MG63 (cell line): ENCODE measurements around the gene SLC35E3. TPM values are rescaled to one million over a fixed set of nuclear protein-coding genes. Genes with fewer than 3 reads are reported as not detected.
A peak's percentile ranks its signal among the peaks of the same experiment; 100 is the strongest.
"Not testable (repeated sequence)": the region's sequence is repeated elsewhere in the genome, so short reads cannot be mapped to it uniquely, and the experiment has no call there.

Source experiments
- DNase-seq: peaks from one replicate; pipeline ENCODE4 v3.0.0-alpha.2; 2020
- H3K27me3 ChIP-seq: fragments of 250-450 bp; sonication (Bioruptor Pico); 2 replicates; pipeline ENCODE4 v1.5.1; 2020; ENCODE audit warnings: mild to moderate bottlenecking, moderate library complexity
- H3K36me3 ChIP-seq: fragments of 250-450 bp; sonication (Bioruptor Pico); 2 replicates; pipeline ENCODE4 v1.5.1; 2020; ENCODE audit warnings: mild to moderate bottlenecking, moderate library complexity
- H3K4me3 ChIP-seq: fragments of 250-450 bp; sonication (Bioruptor Pico); 2 replicates; pipeline ENCODE4 v1.5.1; 2020; ENCODE audit warnings: mild to moderate bottlenecking, moderate library complexity
- H3K9me3 ChIP-seq: fragments of 250-450 bp; sonication (Bioruptor Pico); 2 replicates; pipeline ENCODE4 v1.5.1; 2020; ENCODE audit warnings: mild to moderate bottlenecking, moderate library complexity
- total RNA-seq: library from RNA; depleted of rRNA; stranded (reverse); fragments of >200 nt; shearing (Covaris generic); gene quantifications from 2 replicates; pipeline ENCODE4 v1.2.3, GENCODE V29; 2014; ENCODE audit warnings: low replicate concordance

Gene SLC35E3
- total RNA-seq, 1 experiment from 2014 or later: 2.2 TPM

GRCh38 chr12:68786929-68787328 lies 41.0 kb downstream of the SLC35E3 start:
- H3K4me3 ChIP-seq: no peak overlapping the region
- H3K36me3 ChIP-seq: no peaks in the 10 kb centered on the region
- DNase-seq: no peak
- H3K27me3 ChIP-seq: no peaks in the 10 kb centered on the region
- no peaks in the 10 kb centered on the region for H3K9me3 ChIP-seq

DNA sequence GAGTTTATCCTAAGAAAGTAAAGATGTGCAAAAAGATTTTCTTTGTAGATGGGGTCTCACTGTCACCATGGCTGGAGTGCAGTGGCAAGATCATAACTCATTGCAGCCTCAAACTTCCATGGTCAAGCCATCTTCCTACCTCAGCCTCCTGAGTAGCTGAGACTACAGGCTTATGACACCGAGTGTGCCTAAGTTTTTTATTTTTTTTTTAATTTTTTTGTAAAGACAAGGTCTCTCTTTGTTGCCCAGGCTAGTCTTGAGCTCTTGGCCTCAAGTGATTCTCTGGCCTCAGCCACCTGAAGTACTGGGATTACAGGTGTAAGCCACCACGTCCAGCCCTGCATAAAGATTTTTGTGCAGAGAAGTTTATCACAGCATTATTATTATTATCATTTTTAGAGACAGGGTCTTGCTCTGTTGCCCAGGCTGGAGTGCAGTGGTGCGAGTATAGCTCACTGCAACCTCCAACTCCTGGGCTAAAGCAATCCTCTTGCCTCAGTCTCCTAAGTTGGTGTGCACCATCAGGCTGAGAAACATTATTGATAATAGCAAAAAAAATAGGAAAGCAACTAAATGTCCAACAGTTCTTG lies 42.7 kb downstream of the SLC35E3 start:
- Histone ChIP-seq H3K4me3 (no peak overlapping the region), H3K36me3 (no peaks in the 10 kb centered on the region), H3K27me3 (no peaks in the 10 kb centered on the region), H3K9me3 (no peaks in the 10 kb centered on the region)
- DNase-seq: no peak

- Histone ChIP-seq H3K9me3 (no peaks in the 10 kb centered on the region), H3K36me3 (no peaks in the 10 kb centered on the region), H3K4me3 (no peak overlapping the region), H3K27me3 (no peaks in the 10 kb centered on the region)
- DNase-seq: no peak
Measured at GRCh38 chr12:68789144-68789878, 43.3 kb downstream of the SLC35E3 start.

DNA sequence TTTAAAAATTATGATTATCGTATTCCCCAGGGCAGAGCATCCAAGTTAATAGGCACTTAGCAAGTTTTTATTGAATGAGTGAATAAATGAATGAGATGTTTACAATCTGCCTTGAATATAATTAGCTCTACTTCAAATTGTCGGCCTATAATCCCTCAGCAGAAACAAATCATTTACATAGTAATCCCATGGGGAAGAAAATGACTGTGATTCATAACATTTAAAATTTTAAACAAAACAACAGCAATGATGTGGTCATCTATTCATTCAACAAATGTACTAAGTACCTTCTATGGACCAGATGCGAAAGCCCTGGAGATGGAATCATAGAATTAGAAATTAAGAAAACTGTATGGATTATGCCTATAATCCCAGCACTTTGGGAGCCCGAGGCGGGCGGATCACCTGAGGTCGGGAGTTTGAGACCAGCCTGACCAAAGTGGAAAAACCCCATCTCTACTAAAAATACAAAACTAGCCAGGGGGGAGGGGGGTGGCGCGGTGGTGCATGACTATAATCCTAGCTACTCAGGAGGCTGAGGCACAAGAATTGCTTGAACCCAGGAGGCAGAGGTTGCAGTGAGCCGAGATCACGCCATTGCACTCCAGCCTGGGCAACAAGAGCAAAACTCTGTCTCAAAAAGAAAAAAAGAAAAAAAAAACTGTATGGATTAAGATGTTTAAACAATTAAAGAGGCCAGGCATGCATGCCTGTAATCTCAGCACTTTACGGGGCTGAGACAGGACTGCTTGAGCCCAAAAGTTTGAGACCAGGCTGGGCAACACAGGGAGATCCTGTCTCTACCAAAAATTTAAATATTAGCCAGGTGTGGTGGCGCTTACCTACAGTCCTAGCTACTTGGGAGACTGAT lies 44.3 kb downstream of the SLC35E3 start:
- Histone ChIP-seq H3K27me3 (no peaks in the 10 kb centered on the region), H3K4me3 (no peak overlapping the region), H3K36me3 (no peaks in the 10 kb centered on the region), H3K9me3 (no peaks in the 10 kb centered on the region)
- no peak for DNase-seq

DNA sequence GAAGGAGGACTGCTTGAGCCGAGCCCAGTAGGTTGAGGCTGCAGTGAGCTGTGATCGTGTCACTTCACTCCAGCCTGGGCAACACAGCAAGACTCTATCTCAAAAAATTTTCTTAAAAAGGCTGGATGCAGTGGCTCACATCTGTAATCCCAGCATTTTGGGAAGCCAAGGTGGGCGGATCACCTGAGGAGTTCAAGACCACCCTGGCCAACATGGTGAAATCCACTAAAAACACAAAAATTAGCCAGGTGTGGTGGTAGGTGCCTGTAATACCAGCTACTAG lies 44.9 kb downstream of the SLC35E3 start:
- Histone ChIP-seq H3K9me3 (no peaks in the 10 kb centered on the region), H3K27me3 (no peaks in the 10 kb centered on the region), H3K36me3 (no peaks in the 10 kb centered on the region), H3K4me3 (no peak overlapping the region)
- no peak for DNase-seq

GRCh38 chr12:68791897-68792481 lies 46.0 kb downstream of the SLC35E3 start:
- no peaks in the 10 kb centered on the region for H3K36me3 ChIP-seq

GRCh38 chr12:68792952-68793351 lies 47.0 kb downstream of the SLC35E3 start:
- Histone ChIP-seq H3K9me3 (no peaks in the 10 kb centered on the region), H3K4me3 (no peak overlapping the region), H3K27me3 (no peaks in the 10 kb centered on the region), H3K36me3 (no peaks in the 10 kb centered on the region)
- DNase-seq: no peak

More at GRCh38 chr12:68791897-68792481, 46.0 kb downstream of the SLC35E3 start:
- Histone ChIP-seq H3K27me3 (no peaks in the 10 kb centered on the region), H3K9me3 (no peaks in the 10 kb centered on the region), H3K4me3 (no peak overlapping the region)
- no peak for DNase-seq

- Histone ChIP-seq H3K36me3 (no peaks in the 10 kb centered on the region), H3K9me3 (no peaks in the 10 kb centered on the region), H3K4me3 (no peak overlapping the region), H3K27me3 (no peaks in the 10 kb centered on the region)
- DNase-seq: no peak
Measured at GRCh38 chr12:68793436-68793835, 47.5 kb downstream of the SLC35E3 start.

GRCh38 chr12:68793975-68794652 lies 48.1 kb downstream of the SLC35E3 start:
- Histone ChIP-seq H3K27me3 (no peaks in the 10 kb centered on the region), H3K9me3 (no peaks in the 10 kb centered on the region), H3K4me3 (no peak overlapping the region), H3K36me3 (no peaks in the 10 kb centered on the region)
- no peak for DNase-seq

DNA sequence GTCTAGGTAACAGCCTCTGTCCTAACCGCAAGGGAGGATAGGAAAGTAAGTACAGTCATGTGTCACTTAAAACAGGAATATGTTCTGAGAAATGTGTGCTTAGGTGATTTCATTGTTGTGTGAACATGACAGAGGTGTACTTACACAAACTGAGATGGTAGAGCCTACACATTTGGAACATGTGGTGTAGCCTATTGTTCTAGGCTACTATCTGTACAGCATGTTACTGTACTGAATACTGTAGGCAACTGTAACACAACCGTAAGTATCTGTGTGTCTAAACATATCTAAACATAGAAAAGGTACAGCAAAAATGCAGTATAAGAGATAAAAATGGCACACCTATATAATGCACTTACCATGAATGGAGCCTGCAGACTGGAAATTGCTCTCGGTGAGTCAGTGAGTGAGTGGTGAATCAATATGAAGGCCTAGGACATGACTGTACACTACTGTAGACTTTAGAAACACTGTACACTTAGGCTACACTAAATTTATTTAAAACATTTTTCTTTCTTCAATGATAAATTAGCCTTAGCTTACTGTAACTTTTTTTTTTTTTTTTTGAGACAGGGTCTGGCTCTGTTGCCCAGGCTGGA lies 48.8 kb downstream of the SLC35E3 start:
- Histone ChIP-seq H3K9me3 (no peaks in the 10 kb centered on the region), H3K36me3 (no peaks in the 10 kb centered on the region), H3K4me3 (no peak overlapping the region), H3K27me3 (no peaks in the 10 kb centered on the region)
- DNase-seq: peak; percentile 20

DNA sequence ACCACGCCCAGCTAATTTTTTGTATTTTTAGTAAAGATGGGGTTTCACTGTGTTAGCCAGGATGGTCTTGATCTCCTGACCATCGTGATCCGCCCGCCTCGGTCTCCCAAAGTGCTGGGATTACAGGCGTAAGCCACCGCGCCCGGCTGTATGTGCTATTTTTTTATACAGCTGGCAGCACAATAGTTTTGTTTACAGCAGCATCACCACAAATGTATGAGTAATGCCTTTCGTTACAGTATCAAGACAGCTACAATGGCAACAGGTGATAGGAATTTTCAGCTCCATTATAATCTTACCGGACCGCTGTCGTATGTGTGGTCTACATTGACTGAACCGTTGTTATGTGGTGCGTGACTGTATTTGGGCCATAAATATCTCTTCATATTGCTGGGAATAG lies 50.4 kb downstream of the SLC35E3 start:
- Histone ChIP-seq H3K9me3 (no peaks in the 10 kb centered on the region), H3K36me3 (no peaks in the 10 kb centered on the region), H3K27me3 (no peaks in the 10 kb centered on the region), H3K4me3 (no peak overlapping the region)
- DNase-seq: no peak

DNA sequence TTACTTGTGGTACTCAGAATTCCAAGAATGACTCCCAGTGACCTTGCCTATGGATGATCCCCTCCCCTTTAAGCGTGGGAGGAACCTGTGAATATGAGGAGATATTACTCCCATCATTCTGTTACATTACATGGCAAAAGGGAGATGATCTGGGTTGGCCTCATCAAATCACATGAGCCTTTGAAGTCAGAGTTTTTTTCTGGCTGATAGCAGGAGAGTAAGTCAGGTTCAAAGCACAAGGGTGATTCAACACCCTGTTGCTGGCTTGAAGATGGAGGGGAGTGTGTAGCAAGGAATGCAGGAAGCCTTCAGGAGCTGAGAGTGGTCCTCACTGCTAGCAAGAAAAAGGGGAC lies 52.9 kb downstream of the SLC35E3 start:
- H3K36me3 ChIP-seq: no peaks in the 10 kb centered on the region
- H3K4me3 ChIP-seq: no peak overlapping the region
- H3K27me3 ChIP-seq: no peaks in the 10 kb centered on the region
- no peaks in the 10 kb centered on the region for H3K9me3 ChIP-seq
- DNase-seq: no peak

DNA sequence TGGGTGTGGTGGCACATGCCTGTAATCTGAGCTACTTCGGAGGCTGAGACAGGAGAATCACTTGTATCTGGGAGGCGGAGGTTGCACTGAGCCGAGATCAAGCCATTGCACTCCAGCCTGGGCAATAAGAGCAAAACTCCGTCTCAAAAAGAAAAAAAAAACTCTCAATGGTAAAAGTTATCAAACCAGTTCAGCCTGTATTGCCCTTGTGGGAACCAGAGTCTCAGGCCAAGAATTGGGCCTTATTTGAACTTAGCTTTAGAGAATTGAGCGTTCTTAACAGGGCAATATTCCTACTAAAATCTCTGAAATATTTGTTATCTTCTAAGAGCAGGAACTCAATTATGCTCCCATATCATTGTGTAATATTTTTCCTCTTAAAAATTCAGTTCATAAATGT lies 54.3 kb downstream of the SLC35E3 start:
- H3K9me3 ChIP-seq: no peaks in the 10 kb centered on the region
- no peak overlapping the region for H3K4me3 ChIP-seq
- no peak for DNase-seq
- H3K36me3 ChIP-seq: no peaks in the 10 kb centered on the region
- H3K27me3 ChIP-seq: no peaks in the 10 kb centered on the region

GRCh38 chr12:68801124-68801523 lies 55.1 kb downstream of the SLC35E3 start:
- not testable (repeated sequence) for H3K4me3 ChIP-seq

DNA sequence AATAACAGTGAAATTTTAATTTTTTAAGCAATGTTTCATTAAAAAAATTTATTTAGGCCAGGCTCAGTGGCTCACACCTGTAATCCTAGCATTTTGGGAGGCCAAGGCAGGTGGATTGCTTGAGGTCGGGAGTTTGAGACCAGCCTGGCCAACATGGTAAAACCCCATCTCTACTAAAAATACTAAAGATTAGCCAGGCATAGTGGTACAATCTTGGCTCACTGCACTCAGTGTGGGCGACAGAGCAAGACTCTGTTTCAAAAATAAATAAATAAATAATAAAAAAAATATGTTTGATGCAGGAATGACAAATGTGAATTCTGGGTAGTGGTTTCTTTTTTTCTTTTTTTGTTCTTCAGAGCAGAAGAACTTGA lies 56.4 kb downstream of the SLC35E3 start:
- H3K36me3 ChIP-seq, DNase-seq, H3K27me3 ChIP-seq, H3K4me3 ChIP-seq, H3K9me3 ChIP-seq: not testable (repeated sequence)

More at GRCh38 chr12:68801124-68801523, 55.1 kb downstream of the SLC35E3 start:
- not testable (repeated sequence) for H3K36me3 ChIP-seq, DNase-seq, H3K27me3 ChIP-seq, H3K9me3 ChIP-seq

DNA sequence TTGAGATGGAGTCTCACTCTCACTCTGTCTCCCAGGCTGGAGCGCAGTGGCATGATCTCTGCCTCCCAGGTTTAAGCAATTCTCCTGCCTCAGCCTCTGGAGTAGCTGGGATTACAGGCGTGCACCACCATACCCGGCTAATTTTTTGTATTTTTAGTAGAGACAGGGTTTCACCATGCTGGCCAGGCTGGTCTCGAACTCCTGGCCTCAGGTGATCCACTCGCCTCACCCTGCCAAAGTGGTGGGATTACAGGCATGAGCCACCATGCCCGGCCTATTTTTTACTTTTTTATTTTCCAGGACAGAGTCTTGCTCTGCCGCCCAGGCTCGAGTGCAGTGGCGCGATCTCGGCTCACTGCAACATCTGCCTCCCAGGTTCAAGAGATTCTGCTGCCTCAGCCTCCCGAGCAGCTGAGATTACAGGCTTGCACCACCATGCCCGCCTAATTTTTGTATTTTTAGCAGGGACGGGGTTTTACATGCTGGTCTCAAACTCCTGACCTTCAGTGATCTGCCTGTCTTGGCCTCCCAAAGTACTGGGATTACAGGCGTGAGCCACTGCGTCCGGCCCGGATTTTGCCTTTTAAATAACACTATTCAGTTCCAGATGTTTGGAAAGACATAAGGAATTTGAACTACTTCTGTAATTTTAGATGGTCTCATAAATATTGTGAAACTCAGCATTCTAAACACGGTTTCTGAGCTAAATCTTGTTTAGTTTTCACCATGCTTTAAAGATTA lies 57.1 kb downstream of the SLC35E3 start:
- not testable (repeated sequence) for H3K27me3 ChIP-seq, H3K36me3 ChIP-seq, H3K9me3 ChIP-seq, H3K4me3 ChIP-seq
- DNase-seq: peak; percentile 28
